Mesendoderm (in vitro differentiated cells): ENCODE results near the gene GARRE1.
"Not testable (repeated sequence)": the region's sequence is repeated elsewhere in the genome, so short reads cannot be mapped to it uniquely, and the experiment has no call there.

Experiments used
- DNase-seq: peaks from one replicate; pipeline ENCODE4 v3.0.0; 2013
- H2AK5ac ChIP-seq: 2 replicates; pipeline ENCODE4 v1.6.1; 2013; ENCODE audit warnings: low read length, inconsistent platforms
- H2BK120ac ChIP-seq: 2 replicates; pipeline ENCODE4 v1.6.1; 2013; ENCODE audit warnings: low read depth, mild to moderate bottlenecking, low read length, moderate library complexity, mixed read lengths
- H2BK15ac ChIP-seq: replicated peaks from 2 replicates; pipeline ENCODE4 v1.6.1; 2013; ENCODE audit warnings: low read depth, mild to moderate bottlenecking, moderate library complexity
- H2BK5ac ChIP-seq: 2 replicates; pipeline ENCODE4 v1.6.1; 2013; ENCODE audit warnings: low read length, inconsistent platforms
- H3K18ac ChIP-seq: 2 replicates; pipeline ENCODE4 v1.6.1; 2013; ENCODE audit warnings: mild to moderate bottlenecking, low read length, mixed read lengths
- H3K23ac ChIP-seq: one replicate; pipeline ENCODE4 v1.6.1; 2013; ENCODE audit warnings: low read length
- H3K27ac ChIP-seq: 2 replicates; pipeline ENCODE4 v1.5.1; 2013; ENCODE audit warnings: low read depth, mild to moderate bottlenecking, inconsistent platforms, low read length, moderate library complexity
- H3K27me3 ChIP-seq: 2 replicates; pipeline ENCODE4 v1.6.1; 2013; ENCODE audit warnings: low read length, control low read depth, mild to moderate bottlenecking, inconsistent platforms; ENCODE audit not compliant: insufficient read depth, poor library complexity
- H3K36me3 ChIP-seq: 2 replicates; pipeline ENCODE4 v1.6.1; 2013; ENCODE audit warnings: low read length, inconsistent platforms; ENCODE audit not compliant: control insufficient read depth, insufficient read depth
- H3K4ac ChIP-seq: one replicate; pipeline ENCODE4 v1.6.1; 2013; ENCODE audit warnings: low read depth, mild to moderate bottlenecking, low read length, moderate library complexity
- H3K4me1 ChIP-seq: 2 replicates; pipeline ENCODE4 v1.6.1; 2013; ENCODE audit warnings: low read depth, low read length, inconsistent platforms; ENCODE audit not compliant: control insufficient read depth
- H3K4me2 ChIP-seq: 2 replicates; pipeline ENCODE4 v1.6.1; 2013; ENCODE audit warnings: low read length
- H3K4me3 ChIP-seq: 2 replicates; pipeline ENCODE4 v1.5.1; 2013; ENCODE audit warnings: mild to moderate bottlenecking, low read length
- H3K56ac ChIP-seq: one replicate; pipeline ENCODE4 v1.6.1; 2013; ENCODE audit warnings: low read length
- H3K79me1 ChIP-seq: 2 replicates; pipeline ENCODE4 v1.6.1; 2013; ENCODE audit warnings: low read length, inconsistent platforms
- H3K79me2 ChIP-seq: 2 replicates; pipeline ENCODE4 v1.6.1; 2013; ENCODE audit warnings: mild to moderate bottlenecking, low read length; ENCODE audit not compliant: control insufficient read depth, insufficient read depth
- H3K9ac ChIP-seq: 2 replicates; pipeline ENCODE4 v1.6.1; 2013; ENCODE audit warnings: low read length, inconsistent platforms
- H4K5ac ChIP-seq: one replicate; pipeline ENCODE4 v1.6.1; 2013; ENCODE audit warnings: low read length
- H4K8ac ChIP-seq: one replicate; pipeline ENCODE4 v1.6.1; 2013; ENCODE audit warnings: low read depth, mild to moderate bottlenecking, control low read depth, low read length, moderate library complexity
- WGBS: extraction: QIAGEN DNeasy Blood & Tissue Kit; methylation state at CpG from one replicate; pipeline ENCODE4 v1.1.7; 2013; ENCODE audit warnings: low lambda C conversion rate, missing lambda C conversion rate; ENCODE audit not compliant: insufficient coverage; ENCODE audit errors: extremely low coverage; 5-methylcytosine and 5-hydroxymethylcytosine counted together

Gene GARRE1

DNA sequence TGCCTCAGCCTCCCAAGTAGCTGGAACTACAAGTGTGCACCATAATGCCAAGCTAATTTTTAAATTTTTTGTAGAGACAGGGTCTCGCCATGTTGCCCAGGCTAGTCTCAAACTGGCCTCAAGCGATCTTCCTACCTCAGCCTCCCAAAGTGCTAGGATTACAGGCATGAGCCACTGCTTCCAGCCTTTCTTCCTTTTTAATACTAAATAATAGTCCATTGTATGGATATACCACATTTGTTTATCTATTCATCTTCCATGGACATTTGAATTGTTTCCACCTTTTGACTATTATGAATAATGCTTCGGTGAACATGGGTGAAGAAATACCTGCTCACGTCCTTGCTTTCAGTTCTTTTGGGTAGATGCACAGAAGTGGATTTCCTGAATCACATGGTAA, 24.4 kb downstream of the GARRE1 start:
- no peaks in the 10 kb centered on the region for H3K27me3 ChIP-seq
- H2BK15ac ChIP-seq, result no peak overlapping the region
- H3K4me2 ChIP-seq, result no peak overlapping the region
- H3K4ac ChIP-seq, result no peak overlapping the region
- H3K79me1 ChIP-seq, result peaks cover 4% of the 10 kb centered on the region
- no peaks in the 10 kb centered on the region for H3K79me2 ChIP-seq
- no peak overlapping the region for H4K5ac ChIP-seq
- no peak overlapping the region for H3K56ac ChIP-seq
- no peak overlapping the region for H2BK120ac ChIP-seq
- no peaks in the 10 kb centered on the region for H3K36me3 ChIP-seq
- no peak overlapping the region for H2AK5ac ChIP-seq
- H3K4me1 ChIP-seq, result no peaks in the 10 kb centered on the region
- H3K27ac ChIP-seq, result no peak overlapping the region
- H3K18ac ChIP-seq, result no peak overlapping the region
- DNase-seq, result no peak
- no peak overlapping the region for H3K4me3 ChIP-seq
- H3K23ac ChIP-seq, result no peak overlapping the region
- WGBS, result no CpG with 5 or more reads among the region's 4 CpGs
- no peak overlapping the region for H4K8ac ChIP-seq
- no peak overlapping the region for H3K9ac ChIP-seq
- no peak overlapping the region for H2BK5ac ChIP-seq

GRCh38 chr19:34281444-34281843, 27.1 kb downstream of the GARRE1 start:
- not testable (repeated sequence) for H4K5ac ChIP-seq, H3K4ac ChIP-seq, H2BK5ac ChIP-seq, H3K36me3 ChIP-seq, H3K4me2 ChIP-seq, H3K27me3 ChIP-seq, H3K4me1 ChIP-seq, H2AK5ac ChIP-seq, H2BK15ac ChIP-seq, H3K27ac ChIP-seq, H3K23ac ChIP-seq, DNase-seq, H3K56ac ChIP-seq, H2BK120ac ChIP-seq, H3K9ac ChIP-seq, H4K8ac ChIP-seq, H3K4me3 ChIP-seq, H3K79me2 ChIP-seq, H3K18ac ChIP-seq, H3K79me1 ChIP-seq
- no CpG with 5 or more reads among the region's 2 CpGs for WGBS

DNA sequence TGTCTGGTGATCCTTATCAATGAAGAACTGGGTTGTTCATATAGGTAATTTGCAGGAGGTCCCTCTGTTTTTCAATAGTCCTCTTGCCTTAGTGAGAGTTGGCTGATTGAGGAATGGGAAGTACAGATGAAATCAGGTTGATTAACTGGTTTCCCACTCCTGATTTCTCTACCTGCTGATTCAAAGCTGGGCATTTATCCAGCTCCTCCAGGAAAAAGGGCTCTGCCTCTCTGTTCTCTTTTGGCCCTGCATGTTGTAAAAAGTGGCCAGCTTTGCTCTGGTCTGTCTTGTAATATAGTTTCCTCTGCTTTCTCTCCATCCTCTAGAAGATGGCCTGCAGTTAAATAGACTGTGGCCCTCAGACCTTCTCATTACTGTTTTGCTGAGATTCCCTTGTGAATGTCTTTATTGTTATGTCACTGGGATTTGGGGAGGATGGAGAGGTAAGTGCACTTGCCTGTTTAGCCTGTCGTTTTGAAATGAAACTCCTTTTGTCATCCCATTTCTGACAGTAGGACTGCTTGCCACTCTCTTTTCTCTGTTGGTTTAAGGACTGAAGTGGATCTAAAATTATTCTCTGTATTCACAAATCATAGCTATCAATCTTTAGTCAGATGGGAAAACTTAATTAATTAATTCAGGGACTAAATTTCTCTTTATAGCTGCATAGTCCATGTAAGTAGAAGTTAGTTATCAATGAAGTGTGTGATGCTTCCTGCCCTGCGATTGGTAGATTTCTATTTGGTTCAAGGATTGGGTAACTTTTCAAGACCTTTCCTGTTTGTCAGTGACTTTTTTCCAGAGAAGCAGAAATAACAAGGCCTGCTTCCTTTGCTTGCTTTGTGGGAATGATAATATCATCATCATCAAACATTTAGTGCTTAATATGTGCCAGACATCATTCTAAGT, 28.5 kb downstream of the GARRE1 start:
- no CpG with 5 or more reads among the region's 2 CpGs for WGBS
- no peak overlapping the region for H3K56ac ChIP-seq
- no peak overlapping the region for H2BK5ac ChIP-seq
- no peak overlapping the region for H3K4me2 ChIP-seq
- no peak overlapping the region for H3K4me3 ChIP-seq
- H2BK15ac ChIP-seq, result no peak overlapping the region
- no peaks in the 10 kb centered on the region for H3K27me3 ChIP-seq
- H4K5ac ChIP-seq, result no peak overlapping the region
- peaks cover 1% of the 10 kb centered on the region for H3K79me1 ChIP-seq
- H3K23ac ChIP-seq, result no peak overlapping the region
- no peaks in the 10 kb centered on the region for H3K36me3 ChIP-seq
- no peak overlapping the region for H4K8ac ChIP-seq
- H3K27ac ChIP-seq, result no peak overlapping the region
- H3K4ac ChIP-seq, result no peak overlapping the region
- no peak overlapping the region for H2BK120ac ChIP-seq
- no peaks in the 10 kb centered on the region for H3K79me2 ChIP-seq
- H3K9ac ChIP-seq, result no peak overlapping the region
- H3K4me1 ChIP-seq, result no peaks in the 10 kb centered on the region
- no peak overlapping the region for H3K18ac ChIP-seq
- no peak for DNase-seq
- H2AK5ac ChIP-seq, result no peak overlapping the region

DNA sequence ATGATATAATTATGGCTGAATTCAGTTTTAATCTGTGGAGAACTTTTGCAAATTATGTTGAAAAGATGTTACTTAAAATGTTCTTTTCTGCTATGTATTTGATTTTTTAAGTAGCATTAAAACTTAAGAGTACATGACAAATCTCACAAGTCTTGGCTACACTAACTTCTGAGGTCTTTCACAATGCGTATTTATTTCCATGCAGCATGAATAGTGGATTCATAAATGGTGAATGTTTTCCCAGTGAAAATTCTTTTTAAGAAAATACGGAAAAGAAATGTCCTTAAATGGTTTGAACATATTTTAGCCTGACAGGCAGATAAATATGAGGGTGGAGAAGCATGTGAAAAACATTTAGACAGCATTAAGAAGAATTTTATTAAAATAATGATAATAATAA, 30.2 kb downstream of the GARRE1 start:
- Histone ChIP-seq H3K4me2 (no peak overlapping the region), H3K27ac (no peak overlapping the region), H3K9ac (no peak overlapping the region), H2AK5ac (no peak overlapping the region), H3K4me3 (no peak overlapping the region), H2BK15ac (no peak overlapping the region), H2BK120ac (no peak overlapping the region), H3K4ac (no peak overlapping the region), H3K36me3 (no peaks in the 10 kb centered on the region), H3K27me3 (no peaks in the 10 kb centered on the region), H2BK5ac (no peak overlapping the region), H3K4me1 (no peaks in the 10 kb centered on the region), H3K18ac (no peak overlapping the region), H3K79me2 (no peaks in the 10 kb centered on the region), H3K79me1 (peaks cover 1% of the 10 kb centered on the region), H3K23ac (no peak overlapping the region), H3K56ac (no peak overlapping the region), H4K8ac (no peak overlapping the region), H4K5ac (no peak overlapping the region)
- WGBS, result no CpG with 5 or more reads among the region's 2 CpGs
- DNase-seq, result no peak

GRCh38 chr19:34287662-34288140, 33.3 kb downstream of the GARRE1 start:
- Histone ChIP-seq H4K8ac (no peak overlapping the region), H4K5ac (no peak overlapping the region), H3K18ac (no peak overlapping the region), H3K79me1 (no peaks in the 10 kb centered on the region), H3K4ac (no peak overlapping the region), H2AK5ac (no peak overlapping the region), H3K79me2 (no peaks in the 10 kb centered on the region), H2BK5ac (no peak overlapping the region), H3K27me3 (no peaks in the 10 kb centered on the region), H2BK15ac (no peak overlapping the region), H3K56ac (no peak overlapping the region), H3K4me3 (no peak overlapping the region), H3K9ac (no peak overlapping the region), H3K36me3 (no peaks in the 10 kb centered on the region), H3K23ac (no peak overlapping the region), H3K4me2 (no peak overlapping the region), H2BK120ac (no peak overlapping the region), H3K27ac (no peak overlapping the region), H3K4me1 (no peaks in the 10 kb centered on the region)
- WGBS, result no CpG with 5 or more reads among the region's 3 CpGs
- no peak for DNase-seq
